SK-N-SH treated with all-trans-retinoic acid at 6 μM for 48 hours (cell line): ENCODE results near the gene AFG1L.
"Not testable (repeated sequence)": the region's sequence is repeated elsewhere in the genome, so short reads cannot be mapped to it uniquely, and the experiment has no call there.

Experiments used
- ATAC-seq: fragments of 200-7000 bp; cut with Tn5 transposase; 3 replicates; pipeline ENCODE4 v1.9.1; 2020; ENCODE audit warnings: mild to moderate bottlenecking, moderate library complexity
- ARNTL ChIP-seq: fragments of 450-650 bp; formaldehyde crosslinking; IDR thresholded peaks from 2 replicates; pipeline ENCODE4 v1.5.0; 2020; ENCODE audit warnings: low read depth, mild to moderate bottlenecking, moderate library complexity, borderline replicate concordance
- BACH2 ChIP-seq: fragments of 250-450 bp; sonication (Bioruptor Pico); IDR thresholded peaks from 2 replicates; pipeline ENCODE4 v1.9.0; 2021; ENCODE audit warnings: mild to moderate bottlenecking, borderline replicate concordance
- CREB5 ChIP-seq: fragments of 250-450 bp; sonication (Bioruptor Pico); IDR thresholded peaks from 2 replicates; pipeline ENCODE4 v1.5.1; 2020; ENCODE audit warnings: low read depth, mild to moderate bottlenecking, moderate library complexity
- CSDC2 ChIP-seq: fragments of 250-450 bp; sonication (Bioruptor Pico); IDR thresholded peaks from 2 replicates; pipeline ENCODE4 v1.5.0; 2020; ENCODE audit warnings: mild to moderate bottlenecking, moderate library complexity
- GLIS3 ChIP-seq: fragments of 250-450 bp; sonication (Bioruptor Pico); IDR thresholded peaks from 2 replicates; pipeline ENCODE4 v1.5.0; 2020; ENCODE audit warnings: mild to moderate bottlenecking, moderate library complexity
- OSR1 ChIP-seq: fragments of 250-450 bp; sonication (Bioruptor Pico); IDR thresholded peaks from 2 replicates; pipeline ENCODE4 v1.8.0; 2022; ENCODE audit warnings: moderate library complexity, mild to moderate bottlenecking, inconsistent platforms
- PATZ1 ChIP-seq: fragments of 250-450 bp; sonication (Bioruptor Pico); IDR thresholded peaks from 2 replicates; pipeline ENCODE4 v1.8.0; 2020; ENCODE audit warnings: mild to moderate bottlenecking, moderate library complexity, borderline replicate concordance
- POU6F1 ChIP-seq: fragments of 250-450 bp; sonication (Bioruptor Pico); IDR thresholded peaks from 2 replicates; pipeline ENCODE4 v1.8.0; 2021; ENCODE audit warnings: low read depth, mild to moderate bottlenecking, moderate library complexity, borderline replicate concordance
- PPARA ChIP-seq: fragments of 250-450 bp; sonication (Bioruptor Pico); IDR thresholded peaks from 2 replicates; pipeline ENCODE4 v1.5.0; 2020; ENCODE audit warnings: mild to moderate bottlenecking, borderline replicate concordance
- RARB ChIP-seq: fragments of 250-450 bp; sonication (Bioruptor Pico); IDR thresholded peaks from 2 replicates; pipeline ENCODE4 v1.8.0; 2021; ENCODE audit warnings: mild to moderate bottlenecking, moderate library complexity
- SNAI2 ChIP-seq: fragments of 250-450 bp; sonication (Bioruptor Pico); IDR thresholded peaks from 2 replicates; pipeline ENCODE4 v1.5.0; 2020; ENCODE audit warnings: mild to moderate bottlenecking, moderate library complexity
- TOX ChIP-seq: fragments of 250-450 bp; sonication (Bioruptor Pico); IDR thresholded peaks from 2 replicates; pipeline ENCODE4 v1.8.0; 2021; ENCODE audit warnings: mild to moderate bottlenecking, moderate library complexity, borderline replicate concordance
- TSHZ2 ChIP-seq: fragments of 250-450 bp; sonication (Bioruptor Pico); IDR thresholded peaks from 2 replicates; pipeline ENCODE4 v1.5.0; 2020; ENCODE audit warnings: mild to moderate bottlenecking, moderate library complexity
- ZC3H10 ChIP-seq: fragments of 250-450 bp; sonication (Bioruptor Pico); IDR thresholded peaks from 2 replicates; pipeline ENCODE4 v1.5.1; 2021; ENCODE audit warnings: mild to moderate bottlenecking, moderate library complexity
- ZFP30 ChIP-seq: fragments of 450-650 bp; formaldehyde crosslinking; IDR thresholded peaks from 2 replicates; pipeline ENCODE4 v1.5.0; 2022; ENCODE audit warnings: mild to moderate bottlenecking, moderate library complexity
- ZNF565 ChIP-seq: fragments of 450-650 bp; formaldehyde crosslinking; conservative IDR thresholded peaks from 2 replicates; pipeline ENCODE4 v1.5.0; 2020; ENCODE audit warnings: low read depth, mild to moderate bottlenecking, moderate library complexity
- ZNF70 ChIP-seq: fragments of 450-650 bp; formaldehyde crosslinking; IDR thresholded peaks from 2 replicates; pipeline ENCODE4 v1.5.0; 2020; ENCODE audit warnings: mild to moderate bottlenecking, moderate library complexity
- ZNF8 ChIP-seq: fragments of 450-650 bp; formaldehyde crosslinking; IDR thresholded peaks from 2 replicates; pipeline ENCODE4 v1.5.0; 2020; ENCODE audit warnings: mild to moderate bottlenecking, moderate library complexity

The AFG1L gene

GRCh38 chr6:108304646-108305045 is 9.8 kb downstream of the AFG1L start:
- ATAC-seq: no peak
- no peak for TF ChIP-seq ZFP30
- no peak for TF ChIP-seq ZNF565 (CRISPR knock-in tag)
- TF ChIP-seq ZC3H10: no peak
- no peak for TF ChIP-seq TOX

- ATAC-seq: not testable (repeated sequence)
Observed at GRCh38 chr6:108308641-108309040, 13.8 kb downstream of the AFG1L start.

GRCh38 chr6:108309844-108310243 is 15.0 kb downstream of the AFG1L start:
- no peak for ATAC-seq
- TF ChIP-seq CSDC2 (CRISPR knock-in tag): no peak
- TF ChIP-seq PPARA (CRISPR knock-in tag): no peak
- TF ChIP-seq OSR1 (CRISPR knock-in tag): no peak
- TF ChIP-seq ZNF70: no peak
- TF ChIP-seq TOX: no peak
- TF ChIP-seq ARNTL (CRISPR knock-in tag): no peak
- no peak for TF ChIP-seq ZNF565 (CRISPR knock-in tag)
- TF ChIP-seq RARB (CRISPR knock-in tag): no peak

GRCh38 chr6:108312605-108313004 is 17.8 kb downstream of the AFG1L start:
- ATAC-seq: no peak
- TF ChIP-seq CSDC2 (CRISPR knock-in tag): no peak
- no peak for TF ChIP-seq POU6F1 (CRISPR knock-in tag)
- TF ChIP-seq ZNF8: no peak
- TF ChIP-seq GLIS3 (CRISPR knock-in tag): no peak
- no peak for TF ChIP-seq ZFP30
- no peak for TF ChIP-seq PATZ1 (CRISPR knock-in tag)
- TF ChIP-seq BACH2 (CRISPR knock-in tag): no peak
- TF ChIP-seq PPARA (CRISPR knock-in tag): no peak

- no peak for TF ChIP-seq SNAI2 (CRISPR knock-in tag)
- no peak for TF ChIP-seq ZNF565 (CRISPR knock-in tag)
- TF ChIP-seq ARNTL (CRISPR knock-in tag): no peak
- no peak for TF ChIP-seq ZFP30
- no peak for TF ChIP-seq CREB5
- TF ChIP-seq TOX: no peak
- TF ChIP-seq PPARA (CRISPR knock-in tag): no peak
- TF ChIP-seq ZNF70: no peak
- no peak for TF ChIP-seq POU6F1 (CRISPR knock-in tag)
- no peak for TF ChIP-seq OSR1 (CRISPR knock-in tag)
- TF ChIP-seq BACH2 (CRISPR knock-in tag): no peak
- no peak for TF ChIP-seq PATZ1 (CRISPR knock-in tag)
- no peak for TF ChIP-seq ZC3H10
- TF ChIP-seq ZNF8: no peak
- TF ChIP-seq TSHZ2 (CRISPR knock-in tag): no peak
Observed at GRCh38 chr6:108321253-108321747, 26.4 kb downstream of the AFG1L start.

More at GRCh38 chr6:108321253-108321747, 26.4 kb downstream of the AFG1L start:
- no peak for ATAC-seq
